Hippocampal formation (tissue), 2 donors: ENCODE data around the gene SLC31A2.
A peak's percentile ranks its signal among the peaks of the same experiment; 100 is the strongest.

Experiments
- DNase-seq, 2 donors: peaks; one replicate each; lab custom pipeline; 2025; lab: John Stamatoyannopoulos, UW

Gene SLC31A2

GRCh38 chr9:113151696-113152630, 1.2 kb downstream of the SLC31A2 start:
- no peak for DNase-seq

- DNase-seq, result no peak
Observed at GRCh38 chr9:113152699-113153098, 1.9 kb downstream of the SLC31A2 start.

GRCh38 chr9:113153599-113153998, 2.8 kb downstream of the SLC31A2 start:
- no peak for DNase-seq

GRCh38 chr9:113154471-113154870, 3.7 kb downstream of the SLC31A2 start:
- DNase-seq, result no peak

- DNase-seq, result no peak
Observed at GRCh38 chr9:113154946-113155345, 4.1 kb downstream of the SLC31A2 start.

- no peak for DNase-seq
Observed at GRCh38 chr9:113155911-113156588, 5.2 kb downstream of the SLC31A2 start.

GRCh38 chr9:113156880-113157279, 6.1 kb downstream of the SLC31A2 start:
- DNase-seq, result no peak

GRCh38 chr9:113158446-113158845, 7.6 kb downstream of the SLC31A2 start:
- no peak for DNase-seq

GRCh38 chr9:113160571-113160970, 9.8 kb downstream of the SLC31A2 start:
- no peak for DNase-seq

- DNase-seq, result no peak
Observed at GRCh38 chr9:113163001-113163400, 12.2 kb downstream of the SLC31A2 start.

- peak; percentile 43 to 55 for DNase-seq
Observed at GRCh38 chr9:113164536-113165300, 13.9 kb downstream of the SLC31A2 start.

GRCh38 chr9:113166039-113166438, 15.2 kb downstream of the SLC31A2 start:
- DNase-seq, result no peak

- no peak for DNase-seq
Observed at GRCh38 chr9:113168809-113169208, 18.0 kb downstream of the SLC31A2 start.

- no peak for DNase-seq
Observed at GRCh38 chr9:113173341-113173740, 22.5 kb downstream of the SLC31A2 start.

GRCh38 chr9:113176803-113177202, 26.0 kb downstream of the SLC31A2 start:
- no peak for DNase-seq

GRCh38 chr9:113177251-113177650, 26.4 kb downstream of the SLC31A2 start:
- no peak for DNase-seq

- DNase-seq, result no peak
Observed at GRCh38 chr9:113178087-113178486, 27.3 kb downstream of the SLC31A2 start.

GRCh38 chr9:113179839-113180238, 29.0 kb downstream of the SLC31A2 start:
- no peak for DNase-seq

- DNase-seq, result no peak
Observed at GRCh38 chr9:113181165-113181564, 30.4 kb downstream of the SLC31A2 start.

- DNase-seq, result no peak
Observed at GRCh38 chr9:113183956-113184488, 33.2 kb downstream of the SLC31A2 start.

GRCh38 chr9:113184539-113184938, 33.7 kb downstream of the SLC31A2 start:
- no peak for DNase-seq

GRCh38 chr9:113185271-113185670, 34.5 kb downstream of the SLC31A2 start:
- no peak for DNase-seq
